ENCODE data around the gene TOM1L1.

- TF ChIP-seq CTCF (conservative IDR thresholded peaks at IDR 0.05; ENCODE audit: low read length) (no peak), EZH2phosphoT487 (IDR thresholded peaks at IDR 0.05; ENCODE audit: borderline replicate concordance, low read depth, low read length) (no peak)
Measured at GRCh38 chr17:54907376-54907775, 6.7 kb downstream of the TOM1L1 start.
